GM23248 (cell line): ENCODE results near the gene GFPT1. TPM values are rescaled to one million over a fixed set of nuclear protein-coding genes. Genes with fewer than 3 reads are reported as not detected.

Experiments used
- DNase-seq: peaks from one replicate; pipeline ENCODE4 v3.0.0-alpha.2; 2015
- H2AFZ ChIP-seq: fragments of 200-600 bp; sonication (generic); 2 replicates; pipeline ENCODE4 v1.6.1; 2016; ENCODE audit warnings: antibody characterized with exemption
- H3F3A ChIP-seq: fragments of 200-600 bp; sonication (generic); 2 replicates; pipeline ENCODE4 v1.6.1; 2016; ENCODE audit warnings: mild to moderate bottlenecking, antibody characterized with exemption, mixed run types; ENCODE audit not compliant: insufficient read depth
- H3K27ac ChIP-seq: fragments of 200-600 bp; sonication (generic); 2 replicates; pipeline ENCODE4 v1.5.1; 2016; ENCODE audit warnings: mild to moderate bottlenecking
- H3K27me3 ChIP-seq: fragments of 200-600 bp; sonication (generic); replicated peaks from 2 replicates; pipeline ENCODE4 v1.6.1; 2016; ENCODE audit warnings: mild to moderate bottlenecking; ENCODE audit not compliant: insufficient read depth
- H3K36me3 ChIP-seq: fragments of 200-600 bp; sonication (generic); 2 replicates; pipeline ENCODE4 v1.6.1; 2016; ENCODE audit warnings: low read depth, mild to moderate bottlenecking
- H3K4me1 ChIP-seq: fragments of 200-600 bp; sonication (generic); 2 replicates; pipeline ENCODE4 v1.6.1; 2016; ENCODE audit warnings: mild to moderate bottlenecking; ENCODE audit not compliant: insufficient read depth
- H3K4me2 ChIP-seq: fragments of 200-600 bp; sonication (generic); one replicate; pipeline ENCODE4 v1.6.1; 2016; ENCODE audit warnings: mild to moderate bottlenecking; ENCODE audit not compliant: unreplicated experiment
- H3K4me3 ChIP-seq: fragments of 200-600 bp; sonication (generic); 2 replicates; pipeline ENCODE4 v1.5.1; 2016; ENCODE audit warnings: mild to moderate bottlenecking
- H3K79me2 ChIP-seq: fragments of 200-600 bp; sonication (generic); 2 replicates; pipeline ENCODE4 v1.6.1; 2016; ENCODE audit warnings: mild to moderate bottlenecking; ENCODE audit not compliant: insufficient read depth
- H3K9ac ChIP-seq: fragments of 200-600 bp; sonication (generic); 2 replicates; pipeline ENCODE4 v1.6.1; 2016; ENCODE audit warnings: mild to moderate bottlenecking
- H3K9me2 ChIP-seq: fragments of 200-600 bp; sonication (generic); 2 replicates; pipeline ENCODE4 v1.6.1; 2016; ENCODE audit warnings: mixed run types, mild to moderate bottlenecking, moderate library complexity; ENCODE audit not compliant: insufficient read depth
- H3K9me3 ChIP-seq: fragments of 200-600 bp; sonication (generic); one replicate; pipeline ENCODE4 v1.6.1; 2017; ENCODE audit warnings: low read depth
- H4K20me1 ChIP-seq: fragments of 200-600 bp; sonication (generic); 2 replicates; pipeline ENCODE4 v1.6.0; 2016; ENCODE audit not compliant: insufficient read depth
- EZH2 ChIP-seq: fragments of 200-600 bp; sonication (generic); IDR thresholded peaks from 2 replicates; pipeline ENCODE4 v1.6.1; 2018; ENCODE audit warnings: antibody characterized with exemption, mild to moderate bottlenecking; ENCODE audit not compliant: insufficient read depth, poor library complexity, severe bottlenecking
- EZH2phosphoT487 ChIP-seq: fragments of 200-600 bp; sonication (generic); IDR thresholded peaks from 2 replicates; pipeline ENCODE4 v1.6.1; 2018; ENCODE audit warnings: antibody characterized with exemption, moderate library complexity, mild to moderate bottlenecking, low read depth; ENCODE audit not compliant: insufficient read depth
- WGBS, 2 experiments: methylation state at CpG; one replicate each; pipeline ENCODE4 v1.1.6; 2015 to 2017; ENCODE audit warnings: low lambda C conversion rate in 2 of 2, low coverage in 1 of 2; ENCODE audit errors: missing lambda C conversion rate in 2 of 2; 5-methylcytosine and 5-hydroxymethylcytosine counted together
- in situ Hi-C: fragments of 300-500 bp; cut with MboI; formaldehyde crosslinking; loops from 2 replicates; pipeline ENCODE4 v1.15.0; 2020
- polyA plus RNA-seq: library from polyadenylated mRNA; unstranded; fragments of >200 nt; fragmentation: Nextera tagmentation; extraction: Ambion mirVana; gene quantifications from 2 replicates; pipeline ENCODE4 v1.2.1, GENCODE V29; 2016
- total RNA-seq: library from RNA; depleted of rRNA; stranded (reverse); fragments of >200 nt; shearing (Covaris generic); gene quantifications from 2 replicates; pipeline ENCODE4 v1.2.3, GENCODE V29; 2014

GFPT1 gene
- total and polyA plus RNA-seq, 2 experiments from 2014 or later, result 53.3 to 115 TPM

DNA sequence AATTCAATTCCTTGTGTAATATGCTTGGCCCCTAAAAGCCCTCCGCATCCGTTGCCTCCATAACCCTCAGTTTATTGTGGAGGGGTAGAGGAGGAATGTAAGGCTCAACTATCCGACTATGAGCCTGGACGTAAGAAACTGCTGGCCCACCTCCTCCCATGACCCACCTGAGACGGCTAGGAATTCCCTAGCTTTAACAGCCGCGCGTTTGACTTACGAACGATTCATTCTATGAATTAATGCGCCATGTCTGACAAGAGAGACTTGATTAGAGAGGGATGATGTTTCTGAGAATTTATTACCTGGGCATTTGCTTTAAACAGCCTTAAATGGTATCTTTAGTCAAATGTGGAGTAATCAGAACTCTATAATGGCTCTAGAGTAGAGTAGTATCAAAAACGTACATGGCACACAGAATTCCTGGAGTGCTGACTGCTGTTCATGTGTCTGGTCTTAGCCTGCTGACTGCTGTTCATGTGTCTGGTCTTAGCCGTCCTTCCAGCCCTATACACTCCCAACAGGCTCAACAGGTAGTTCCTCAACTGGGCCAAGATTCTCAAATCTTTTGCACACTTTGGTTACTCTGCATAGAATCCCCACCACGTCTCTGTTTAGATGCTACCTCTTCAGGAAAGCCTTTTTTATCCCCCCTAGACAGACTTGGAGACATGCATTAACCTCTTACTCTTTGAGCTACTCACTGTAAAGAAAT is 899 bp upstream of the GFPT1 start:
- Histone ChIP-seq H3F3A (peaks cover 38% of the 10 kb centered on the region), H2AFZ (peak overlapping the region; percentile 81), H3K9ac (peak overlapping the region; percentile 97), H3K27me3 (no peaks in the 10 kb centered on the region), H3K9me3 (no peaks in the 10 kb centered on the region), H3K4me3 (peak overlapping the region; percentile 94), H3K27ac (peak overlapping the region; percentile 85), H4K20me1 (peaks cover 8% of the 10 kb centered on the region; the same call in 1 of the 2 replicates), H3K9me2 (no peaks in the 10 kb centered on the region), H3K79me2 (peaks cover 41% of the 10 kb centered on the region), H3K36me3 (no peaks in the 10 kb centered on the region), H3K4me2 (peak overlapping the region; percentile 87), H3K4me1 (peaks cover 26% of the 10 kb centered on the region)
- no peak for DNase-seq
- TF ChIP-seq EZH2 (no peak), EZH2phosphoT487 (no peak)
- WGBS, 2 experiments, result 72 to 74% methylated on average over 14 of the region's 14 CpGs
- in situ Hi-C loops, result no loop called here

DNA sequence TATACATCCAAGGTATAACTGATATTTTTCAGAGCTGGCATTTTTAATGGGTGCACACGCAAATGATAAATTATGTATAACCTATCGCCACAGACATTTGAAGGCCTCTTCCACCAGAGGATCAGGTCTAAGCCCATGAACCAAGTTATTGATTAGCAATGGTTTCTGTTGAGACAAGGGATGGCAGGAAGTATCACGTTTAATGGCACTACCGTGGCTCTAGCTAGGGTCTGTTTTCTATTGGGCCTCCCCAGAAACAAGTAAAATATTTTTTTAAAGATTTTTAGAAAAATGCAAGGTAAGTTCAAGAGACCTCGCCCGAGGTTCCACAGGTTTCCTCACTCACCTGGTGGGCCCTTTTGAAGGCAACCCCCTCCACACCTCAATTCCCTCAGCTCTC is 667 bp downstream of the GFPT1 start:
- peak overlapping the region; percentile 98 for H3K4me2 ChIP-seq
- no peaks in the 10 kb centered on the region for H3K9me3 ChIP-seq
- TF ChIP-seq EZH2 (no peak), EZH2phosphoT487 (no peak)
- peak overlapping the region; percentile 52; the same call in 1 of the 2 replicates for H2AFZ ChIP-seq
- H3K79me2 ChIP-seq, result peaks cover 57% of the 10 kb centered on the region
- in situ Hi-C loops, result no loop called here
- H3K4me1 ChIP-seq, result peaks cover 42% of the 10 kb centered on the region
- H3K27ac ChIP-seq, result peak overlapping the region; percentile 85
- H3K9me2 ChIP-seq, result no peaks in the 10 kb centered on the region
- peaks cover 17% of the 10 kb centered on the region; the same call in 1 of the 2 replicates for H4K20me1 ChIP-seq
- peaks cover 52% of the 10 kb centered on the region for H3F3A ChIP-seq
- peak overlapping the region; percentile 97 for H3K9ac ChIP-seq
- H3K36me3 ChIP-seq, result no peaks in the 10 kb centered on the region
- no peaks in the 10 kb centered on the region for H3K27me3 ChIP-seq
- DNase-seq, result peak; percentile 17
- H3K4me3 ChIP-seq, result peak overlapping the region; percentile 94
- 1% methylated on average over 6 of the region's 6 CpGs for WGBS, 2 experiments

DNA sequence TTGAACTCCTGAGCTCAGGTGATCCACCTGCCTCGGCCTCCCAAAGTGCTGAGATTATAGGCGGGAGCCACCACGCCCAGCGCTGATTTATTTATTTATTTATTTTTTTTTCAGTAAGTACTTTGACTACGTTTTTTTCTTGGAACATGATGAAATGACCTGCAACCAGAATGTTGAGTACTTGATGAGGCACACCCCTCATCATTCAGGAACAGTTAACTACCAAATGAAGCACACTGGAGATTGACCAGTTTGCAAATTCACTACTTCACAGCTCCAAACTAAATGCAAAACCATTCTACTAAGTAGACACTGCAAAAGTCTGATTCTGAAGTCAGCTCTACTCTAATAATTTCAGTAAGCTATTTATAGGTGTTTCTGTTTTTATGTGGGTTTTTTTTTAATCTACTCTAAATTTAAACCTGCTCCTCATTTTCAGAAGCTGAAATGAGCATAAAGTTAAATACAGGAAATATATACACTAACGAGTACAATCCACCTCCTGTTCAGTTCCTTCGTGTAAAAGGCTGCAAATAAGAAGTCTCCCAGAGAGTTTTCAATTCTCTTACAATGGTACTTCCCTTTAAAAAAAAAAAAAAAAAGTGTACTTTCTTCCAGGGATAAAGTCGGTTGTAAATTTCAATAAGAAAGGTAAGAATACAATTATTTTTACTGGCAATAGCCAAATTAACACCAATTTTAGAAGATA is 1.4 kb downstream of the GFPT1 start:
- WGBS, 2 experiments, result 46 to 49% methylated on average over 8 of the region's 8 CpGs
- TF ChIP-seq EZH2phosphoT487, result no peak
- no peak for TF ChIP-seq EZH2
- in situ Hi-C loops, result no loop called here

DNA sequence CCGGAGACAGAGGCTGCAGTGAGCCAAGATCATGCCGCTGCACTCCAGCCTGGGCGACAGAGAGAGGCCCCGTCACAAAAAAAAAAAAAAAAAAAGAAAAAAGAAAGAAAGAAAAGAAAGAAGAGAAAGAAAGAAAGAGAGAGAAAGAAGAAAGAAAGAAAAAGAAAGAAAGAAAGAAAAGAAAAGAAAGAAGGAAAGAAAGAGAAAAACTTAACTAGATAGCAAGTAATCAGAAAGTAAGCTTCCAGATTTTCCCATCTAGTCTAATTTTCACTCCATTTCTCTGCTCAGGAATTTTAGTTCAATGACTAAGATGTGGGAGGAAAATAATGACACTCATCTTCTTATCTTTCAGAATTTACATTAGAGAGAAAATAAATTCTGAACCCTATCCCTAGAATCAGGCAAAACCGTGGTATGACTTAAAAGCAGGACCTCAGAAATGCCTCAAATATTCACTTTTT is 2.4 kb downstream of the GFPT1 start:
- 58 to 79% methylated on average over 5 of the region's 5 CpGs for WGBS, 2 experiments
- Histone ChIP-seq H3K36me3 (no peaks in the 10 kb centered on the region), H3K27me3 (no peaks in the 10 kb centered on the region), H4K20me1 (peaks cover 25% of the 10 kb centered on the region), H3K4me3 (peak overlapping the region; percentile 94), H3K9me3 (no peaks in the 10 kb centered on the region), H2AFZ (no peak overlapping the region), H3K4me1 (peaks cover 47% of the 10 kb centered on the region), H3K9me2 (no peaks in the 10 kb centered on the region), H3K4me2 (peak overlapping the region; percentile 98), H3K27ac (peak overlapping the region; percentile 85), H3F3A (peaks cover 63% of the 10 kb centered on the region), H3K79me2 (peaks cover 74% of the 10 kb centered on the region), H3K9ac (peak overlapping the region; percentile 97)
- no peak for TF ChIP-seq EZH2
- no peak for TF ChIP-seq EZH2phosphoT487
- peak; percentile 66 for DNase-seq
- in situ Hi-C loops, result no loop called here

More for the DNA sequence above, 1.4 kb downstream of the GFPT1 start:
- Histone ChIP-seq H3K4me1 (peaks cover 47% of the 10 kb centered on the region), H3K27ac (peak overlapping the region; percentile 85), H3K79me2 (peaks cover 64% of the 10 kb centered on the region), H4K20me1 (peaks cover 24% of the 10 kb centered on the region), H3K36me3 (no peaks in the 10 kb centered on the region), H3K9ac (peak overlapping the region; percentile 97), H3K4me2 (peak overlapping the region; percentile 98), H3K4me3 (peak overlapping the region; percentile 94), H3K9me2 (no peaks in the 10 kb centered on the region), H3K9me3 (no peaks in the 10 kb centered on the region), H3K27me3 (no peaks in the 10 kb centered on the region), H3F3A (peaks cover 56% of the 10 kb centered on the region), H2AFZ (no peak overlapping the region)
- peak; percentile 63 for DNase-seq
